GM12878 (cell line): ENCODE results near the gene CPA4. TPM values are rescaled to one million over a fixed set of nuclear protein-coding genes. Genes with fewer than 3 reads are reported as not detected.

Source experiments
- ATF7 ChIP-seq: fragments of 450-650 bp; IDR thresholded peaks from 2 replicates; pipeline ENCODE4 v1.6.1; 2016; ENCODE audit warnings: low read depth, mild to moderate bottlenecking
- BRCA1 ChIP-seq: IDR thresholded peaks from 2 replicates; pipeline ENCODE4 v1.6.1; 2011; ENCODE audit warnings: low read depth, low read length, improper control_type of control experiment
- CHD1 ChIP-seq: IDR thresholded peaks from 2 replicates; pipeline ENCODE4 v1.6.1; 2012; ENCODE audit warnings: low read depth, low read length, improper control_type of control experiment
- CHD4 ChIP-seq: fragments of 200-600 bp; sonication (generic); IDR thresholded peaks from 2 replicates; pipeline ENCODE4 v1.6.1; 2016; ENCODE audit warnings: mild to moderate bottlenecking
- EGR1 ChIP-seq, 2 experiments: IDR thresholded peaks; 1 replicate in 1 of 2; 2 replicates in 1 of 2; pipeline ENCODE4 v1.6.1; 2011 to 2012; ENCODE audit warnings: low read depth in 2 of 2, low read length in 2 of 2, borderline replicate concordance in 1 of 2, mild to moderate bottlenecking in 1 of 2, moderate library complexity in 1 of 2
- IKZF2 ChIP-seq, 2 experiments: fragments of 450-650 bp; IDR thresholded peaks; 2 replicates each; pipeline ENCODE4 v1.6.1; 2017; ENCODE audit warnings: mild to moderate bottlenecking in 2 of 2, moderate library complexity in 2 of 2
- KAT2A ChIP-seq: conservative IDR thresholded peaks from 2 replicates; pipeline ENCODE4 v1.6.1; 2011; ENCODE audit warnings: low read depth, low read length; ENCODE audit not compliant: control insufficient read depth
- NRF1 ChIP-seq: conservative IDR thresholded peaks from 2 replicates; pipeline ENCODE4 v1.6.1; 2011; ENCODE audit warnings: mild to moderate bottlenecking, low read depth, low read length, improper control_type of control experiment
- PAX5 ChIP-seq: IDR thresholded peaks from 2 replicates; pipeline ENCODE4 v1.6.1; 2011; ENCODE audit warnings: low read depth, low read length, borderline replicate concordance
- RBBP5 ChIP-seq: fragments of 200-600 bp; sonication (generic); conservative IDR thresholded peaks from 2 replicates; pipeline ENCODE4 v1.6.1; 2016
- SMC3 ChIP-seq: IDR thresholded peaks from 2 replicates; pipeline ENCODE4 v1.6.1; 2011; ENCODE audit warnings: low read length, improper control_type of control experiment, borderline replicate concordance
- SREBF1 ChIP-seq: IDR thresholded peaks from 2 replicates; pipeline ENCODE4 v1.6.1; 2012; ENCODE audit warnings: mild to moderate bottlenecking, low read length
- ZNF24 ChIP-seq: fragments of 450-650 bp; IDR thresholded peaks from 2 replicates; pipeline ENCODE4 v1.6.1; 2017; ENCODE audit warnings: antibody characterized with exemption, mild to moderate bottlenecking
- ZNF687 ChIP-seq: fragments of 450-650 bp; IDR thresholded peaks from 2 replicates; pipeline ENCODE4 v1.6.1; 2017; ENCODE audit warnings: mild to moderate bottlenecking, moderate library complexity
- ZSCAN29 ChIP-seq: fragments of 450-650 bp; IDR thresholded peaks from 2 replicates; pipeline ENCODE4 v1.6.1; 2017; ENCODE audit warnings: mild to moderate bottlenecking, moderate library complexity
- ZZZ3 ChIP-seq: IDR thresholded peaks from 2 replicates; pipeline ENCODE4 v1.6.1; 2011; ENCODE audit warnings: low read depth; ENCODE audit not compliant: control insufficient read depth, insufficient read length
- polyA plus RNA-seq, 11 experiments: library from polyadenylated mRNA; depleted of rRNA in 4 of 11; unstranded in 6 of 11; stranded (reverse) in 5 of 11; fragments of >200 nt; fragmentation: Nextera tagmentation in 4 of 11; fragmentation: Illumina TruSeq in 1 of 11; extraction: Ambion mirVana in 4 of 11; extraction: Trizol in 1 of 11; gene quantifications; 1 replicate in 1 of 11; 2 replicates in 10 of 11; pipeline versions ENCODE4 v1.2.1 to v1.2.3, GENCODE V29; 2011 to 2016; ENCODE audit warnings: inconsistent platforms in 2 of 11, missing spikeins in 2 of 11, low read depth in 1 of 11
- total RNA-seq, 4 experiments: library from RNA; depleted of rRNA in 3 of 4; stranded (reverse); fragments of >200 nt in 3 of 4; fragmentation: Illumina TruSeq in 1 of 4; extraction: Trizol in 1 of 4; gene quantifications; 2 replicates each; pipeline versions ENCODE4 v1.2.1 to v1.2.3, GENCODE V29; 2013 to 2021
- TF ChIP-seq, protein P1 (sequence below): fragments of 150-350 bp; IDR thresholded peaks from 2 replicates; pipeline ENCODE4 v1.6.1; 2014; ENCODE audit warnings: mild to moderate bottlenecking, low read depth, low read length
- TF ChIP-seq, protein P2 (sequence below): fragments of 450-650 bp; IDR thresholded peaks from 2 replicates; pipeline ENCODE4 v1.6.1; 2016; ENCODE audit warnings: mild to moderate bottlenecking, moderate library complexity, borderline replicate concordance
- TF ChIP-seq, protein P3 (sequence below): IDR thresholded peaks from 2 replicates; pipeline ENCODE4 v1.6.1; 2012; ENCODE audit warnings: low read length, inconsistent platforms

Gene CPA4
- total and polyA plus RNA-seq, 10 of the 15 experiments (the other 5 are each of a cell fraction or from before 2014, with no cell fraction given), result 0.05 to 0.35 (median 0.18) TPM; not detected in 1

- TF ChIP-seq, protein P1, sequence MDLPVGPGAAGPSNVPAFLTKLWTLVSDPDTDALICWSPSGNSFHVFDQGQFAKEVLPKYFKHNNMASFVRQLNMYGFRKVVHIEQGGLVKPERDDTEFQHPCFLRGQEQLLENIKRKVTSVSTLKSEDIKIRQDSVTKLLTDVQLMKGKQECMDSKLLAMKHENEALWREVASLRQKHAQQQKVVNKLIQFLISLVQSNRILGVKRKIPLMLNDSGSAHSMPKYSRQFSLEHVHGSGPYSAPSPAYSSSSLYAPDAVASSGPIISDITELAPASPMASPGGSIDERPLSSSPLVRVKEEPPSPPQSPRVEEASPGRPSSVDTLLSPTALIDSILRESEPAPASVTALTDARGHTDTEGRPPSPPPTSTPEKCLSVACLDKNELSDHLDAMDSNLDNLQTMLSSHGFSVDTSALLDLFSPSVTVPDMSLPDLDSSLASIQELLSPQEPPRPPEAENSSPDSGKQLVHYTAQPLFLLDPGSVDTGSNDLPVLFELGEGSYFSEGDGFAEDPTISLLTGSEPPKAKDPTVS, result no peak
- no peak for TF ChIP-seq BRCA1
- TF ChIP-seq PAX5, result no peak
- TF ChIP-seq, protein P2, sequence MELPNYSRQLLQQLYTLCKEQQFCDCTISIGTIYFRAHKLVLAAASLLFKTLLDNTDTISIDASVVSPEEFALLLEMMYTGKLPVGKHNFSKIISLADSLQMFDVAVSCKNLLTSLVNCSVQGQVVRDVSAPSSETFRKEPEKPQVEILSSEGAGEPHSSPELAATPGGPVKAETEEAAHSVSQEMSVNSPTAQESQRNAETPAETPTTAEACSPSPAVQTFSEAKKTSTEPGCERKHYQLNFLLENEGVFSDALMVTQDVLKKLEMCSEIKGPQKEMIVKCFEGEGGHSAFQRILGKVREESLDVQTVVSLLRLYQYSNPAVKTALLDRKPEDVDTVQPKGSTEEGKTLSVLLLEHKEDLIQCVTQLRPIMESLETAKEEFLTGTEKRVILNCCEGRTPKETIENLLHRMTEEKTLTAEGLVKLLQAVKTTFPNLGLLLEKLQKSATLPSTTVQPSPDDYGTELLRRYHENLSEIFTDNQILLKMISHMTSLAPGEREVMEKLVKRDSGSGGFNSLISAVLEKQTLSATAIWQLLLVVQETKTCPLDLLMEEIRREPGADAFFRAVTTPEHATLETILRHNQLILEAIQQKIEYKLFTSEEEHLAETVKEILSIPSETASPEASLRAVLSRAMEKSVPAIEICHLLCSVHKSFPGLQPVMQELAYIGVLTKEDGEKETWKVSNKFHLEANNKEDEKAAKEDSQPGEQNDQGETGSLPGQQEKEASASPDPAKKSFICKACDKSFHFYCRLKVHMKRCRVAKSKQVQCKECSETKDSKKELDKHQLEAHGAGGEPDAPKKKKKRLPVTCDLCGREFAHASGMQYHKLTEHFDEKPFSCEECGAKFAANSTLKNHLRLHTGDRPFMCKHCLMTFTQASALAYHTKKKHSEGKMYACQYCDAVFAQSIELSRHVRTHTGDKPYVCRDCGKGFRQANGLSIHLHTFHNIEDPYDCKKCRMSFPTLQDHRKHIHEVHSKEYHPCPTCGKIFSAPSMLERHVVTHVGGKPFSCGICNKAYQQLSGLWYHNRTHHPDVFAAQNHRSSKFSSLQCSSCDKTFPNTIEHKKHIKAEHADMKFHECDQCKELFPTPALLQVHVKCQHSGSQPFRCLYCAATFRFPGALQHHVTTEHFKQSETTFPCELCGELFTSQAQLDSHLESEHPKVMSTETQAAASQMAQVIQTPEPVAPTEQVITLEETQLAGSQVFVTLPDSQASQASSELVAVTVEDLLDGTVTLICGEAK, result no peak
- no peak for TF ChIP-seq ZNF687
- no peak for TF ChIP-seq SREBF1
- no peak for TF ChIP-seq ZNF24
- TF ChIP-seq NRF1, result no peak
- TF ChIP-seq IKZF2 (IDR thresholded peaks at IDR 0.05), result 0 out of 4 replicates have a peak, but pooled peaks of 1 of the 2 experiments have one; percentile 41
- no peak for TF ChIP-seq CHD1
- no peak for TF ChIP-seq SMC3
- peak in 1 of 2 experiments; percentile 89; a peak in 2 of 3 replicates for TF ChIP-seq EGR1 (IDR thresholded peaks at IDR 0.05; ENCODE audit: borderline replicate concordance in 1 of 2, low read depth in 2 of 2, low read length in 2 of 2)
- TF ChIP-seq KAT2A, result no peak
- no peak for TF ChIP-seq CHD4
- no peak for TF ChIP-seq ATF7
- TF ChIP-seq, protein P3, sequence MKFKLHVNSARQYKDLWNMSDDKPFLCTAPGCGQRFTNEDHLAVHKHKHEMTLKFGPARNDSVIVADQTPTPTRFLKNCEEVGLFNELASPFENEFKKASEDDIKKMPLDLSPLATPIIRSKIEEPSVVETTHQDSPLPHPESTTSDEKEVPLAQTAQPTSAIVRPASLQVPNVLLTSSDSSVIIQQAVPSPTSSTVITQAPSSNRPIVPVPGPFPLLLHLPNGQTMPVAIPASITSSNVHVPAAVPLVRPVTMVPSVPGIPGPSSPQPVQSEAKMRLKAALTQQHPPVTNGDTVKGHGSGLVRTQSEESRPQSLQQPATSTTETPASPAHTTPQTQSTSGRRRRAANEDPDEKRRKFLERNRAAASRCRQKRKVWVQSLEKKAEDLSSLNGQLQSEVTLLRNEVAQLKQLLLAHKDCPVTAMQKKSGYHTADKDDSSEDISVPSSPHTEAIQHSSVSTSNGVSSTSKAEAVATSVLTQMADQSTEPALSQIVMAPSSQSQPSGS, result no peak
- TF ChIP-seq RBBP5, result no peak
- TF ChIP-seq ZZZ3, result no peak
- TF ChIP-seq ZSCAN29, result no peak
Measured at GRCh38 chr7:130365511-130366441, 72.8 kb downstream of the CPA4 start (continued).
